ENCODE results near the gene ARL15. TPM values are rescaled to one million over a fixed set of nuclear protein-coding genes. Genes with fewer than 3 reads are reported as not detected.

The ARL15 gene
- polyA plus RNA-seq, 1 of the 3 experiments (the other 2 are of a cell fraction) = 6.4 TPM

- H3K36me3 ChIP-seq (replicated peaks in 1 of 2; ENCODE audit: control insufficient read depth in 1 of 2, insufficient read depth in 2 of 2, low read length in 1 of 2) = peaks cover 0 to 5% of the 10 kb centered on the region in 2 experiments
- POLR2A ChIA-PET = no interaction called here
- WGBS (ENCODE audit: low lambda C conversion rate) = 10% methylated on average over 6 of the region's 6 CpGs
- H3K27ac ChIP-seq (ENCODE audit: low read depth in 2 of 2, low read length in 1 of 2) = no peak overlapping the region
- TF ChIP-seq RAD21 (IDR thresholded peaks at IDR 0.05; ENCODE audit: low read length) (peak; percentile 75), IRF3 (IDR thresholded peaks at IDR 0.05; ENCODE audit: low read depth, low read length) (no peak), FOXJ3 (CRISPR knock-in tag; IDR thresholded peaks at IDR 0.05) (no peak), ELF1 (IDR thresholded peaks at IDR 0.05) (no peak), GATA2 (CRISPR knock-in tag; IDR thresholded peaks at IDR 0.05) (no peak), RCOR1 (IDR thresholded peaks at IDR 0.05; ENCODE audit: low read length) (no peak), GABPA (IDR thresholded peaks at IDR 0.05; ENCODE audit: low read depth) (no peak), TAF1 (IDR thresholded peaks at IDR 0.05; ENCODE audit: borderline replicate concordance, low read depth, low read length) (no peak), SMC3 (IDR thresholded peaks at IDR 0.05; ENCODE audit: low read depth, low read length) (peak; percentile 79), USF1 (IDR thresholded peaks at IDR 0.05; ENCODE audit: borderline replicate concordance, low read depth) (no peak), FOSL2 (IDR thresholded peaks at IDR 0.05; ENCODE audit: borderline replicate concordance, low read depth) (no peak), SIN3A (IDR thresholded peaks at IDR 0.05; ENCODE audit: borderline replicate concordance, low read depth, low read length) (no peak), CTCF (IDR thresholded peaks at IDR 0.05) (peak; percentile 98), TCF12 (IDR thresholded peaks at IDR 0.05) (no peak)
- CTCF ChIA-PET = interaction anchor here (0.6 to 3.9 kb wide), 41 partner anchors 8 to 1124 kb away, joined by 3 to 27 read pairs (median 3); partner anchors contain the start of genes ARL15 and MOCS2
- no peaks in the 10 kb centered on the region; the same call in 1 of the 2 replicates for H3K79me2 ChIP-seq (ENCODE audit: insufficient read depth)
- no peak overlapping the region for H2AFZ ChIP-seq (ENCODE audit: low read depth)
- H3F3A ChIP-seq (replicated peaks; ENCODE audit: insufficient read depth) = peaks cover 3% of the 10 kb centered on the region
- H3K9ac ChIP-seq = no peak overlapping the region
- H3K4me3 ChIP-seq (ENCODE audit: low read depth in 2 of 2, low read length in 1 of 2) = no peak overlapping the region; a peak in 1 of 4 replicates
- H4K20me1 ChIP-seq (ENCODE audit: insufficient read depth) = no peaks in the 10 kb centered on the region
- H3K4me2 ChIP-seq = no peak overlapping the region
- no peaks in the 10 kb centered on the region for H3K9me2 ChIP-seq
- H3K9me3 ChIP-seq = no peaks in the 10 kb centered on the region
- H3K27me3 ChIP-seq (ENCODE audit: insufficient read depth) = no peaks in the 10 kb centered on the region
- no peaks in the 10 kb centered on the region; a peak in 1 of 4 replicates for H3K4me1 ChIP-seq (ENCODE audit: control insufficient read depth in 1 of 2, insufficient read depth in 2 of 2, low read depth in 1 of 2, low read length in 1 of 2)
- peak; percentile 47 for DNase-seq
Observed at GRCh38 chr5:54229041-54229780, 81.2 kb downstream of the ARL15 start.

Data from SK-N-SH (cell line).